GM19463 (cell line): ENCODE data around the gene NFE2L3.
A peak's percentile ranks its signal among the peaks of the same experiment; 100 is the strongest.
"Not testable (repeated sequence)": the region's sequence is repeated elsewhere in the genome, so short reads cannot be mapped to it uniquely, and the experiment has no call there.

ENCODE experiments used
- ATAC-seq: cut with Tn5 transposase; IDR thresholded peaks from one replicate; pipeline ENCODE4 v1.9.1; 2021; ENCODE audit warnings: mild to moderate bottlenecking, moderate library complexity; ENCODE audit not compliant: unreplicated experiment

Gene NFE2L3, protein sequence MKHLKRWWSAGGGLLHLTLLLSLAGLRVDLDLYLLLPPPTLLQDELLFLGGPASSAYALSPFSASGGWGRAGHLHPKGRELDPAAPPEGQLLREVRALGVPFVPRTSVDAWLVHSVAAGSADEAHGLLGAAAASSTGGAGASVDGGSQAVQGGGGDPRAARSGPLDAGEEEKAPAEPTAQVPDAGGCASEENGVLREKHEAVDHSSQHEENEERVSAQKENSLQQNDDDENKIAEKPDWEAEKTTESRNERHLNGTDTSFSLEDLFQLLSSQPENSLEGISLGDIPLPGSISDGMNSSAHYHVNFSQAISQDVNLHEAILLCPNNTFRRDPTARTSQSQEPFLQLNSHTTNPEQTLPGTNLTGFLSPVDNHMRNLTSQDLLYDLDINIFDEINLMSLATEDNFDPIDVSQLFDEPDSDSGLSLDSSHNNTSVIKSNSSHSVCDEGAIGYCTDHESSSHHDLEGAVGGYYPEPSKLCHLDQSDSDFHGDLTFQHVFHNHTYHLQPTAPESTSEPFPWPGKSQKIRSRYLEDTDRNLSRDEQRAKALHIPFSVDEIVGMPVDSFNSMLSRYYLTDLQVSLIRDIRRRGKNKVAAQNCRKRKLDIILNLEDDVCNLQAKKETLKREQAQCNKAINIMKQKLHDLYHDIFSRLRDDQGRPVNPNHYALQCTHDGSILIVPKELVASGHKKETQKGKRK

DNA sequence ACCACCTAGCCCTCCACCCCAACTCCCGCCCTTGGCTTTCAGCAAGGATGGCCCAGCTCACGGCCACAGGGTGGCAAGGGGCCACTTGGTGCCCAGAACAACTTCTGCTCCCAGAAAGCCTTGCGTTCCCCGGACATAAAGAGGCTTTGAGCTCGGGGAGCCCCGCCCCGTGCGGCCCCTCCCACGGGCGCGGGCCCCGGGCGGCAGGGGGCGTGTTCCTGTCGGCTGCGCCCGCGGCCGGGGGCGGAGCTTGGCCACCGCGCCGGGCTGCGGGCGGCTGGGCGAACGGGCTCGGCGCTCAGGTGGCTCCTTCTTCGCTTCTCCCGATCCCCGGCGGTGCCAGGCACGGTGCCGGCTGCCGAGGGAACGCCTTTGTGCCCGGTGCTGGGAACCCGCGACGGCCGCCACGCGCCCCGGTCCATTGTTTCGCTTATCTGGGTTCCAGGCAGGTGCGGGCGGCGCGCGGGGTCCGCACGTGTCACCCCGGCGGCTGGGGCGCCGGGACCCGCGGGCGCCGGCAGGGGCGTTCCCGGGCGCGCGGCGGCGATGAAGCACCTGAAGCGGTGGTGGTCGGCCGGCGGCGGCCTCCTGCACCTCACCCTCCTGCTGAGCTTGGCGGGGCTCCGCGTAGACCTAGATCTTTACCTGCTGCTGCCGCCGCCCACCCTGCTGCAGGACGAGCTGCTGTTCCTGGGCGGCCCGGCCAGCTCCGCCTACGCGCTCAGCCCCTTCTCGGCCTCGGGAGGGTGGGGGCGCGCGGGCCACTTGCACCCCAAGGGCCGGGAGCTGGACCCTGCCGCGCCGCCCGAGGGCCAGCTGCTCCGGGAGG lies at the start of gene NFE2L3:
Gene NFE2L3, plus strand, starts transcription at position 246 of the 829 bp plus-strand sequence. Its CDS starts 301 bp downstream, at position 547.
- peak; percentile 63 for ATAC-seq

DNA sequence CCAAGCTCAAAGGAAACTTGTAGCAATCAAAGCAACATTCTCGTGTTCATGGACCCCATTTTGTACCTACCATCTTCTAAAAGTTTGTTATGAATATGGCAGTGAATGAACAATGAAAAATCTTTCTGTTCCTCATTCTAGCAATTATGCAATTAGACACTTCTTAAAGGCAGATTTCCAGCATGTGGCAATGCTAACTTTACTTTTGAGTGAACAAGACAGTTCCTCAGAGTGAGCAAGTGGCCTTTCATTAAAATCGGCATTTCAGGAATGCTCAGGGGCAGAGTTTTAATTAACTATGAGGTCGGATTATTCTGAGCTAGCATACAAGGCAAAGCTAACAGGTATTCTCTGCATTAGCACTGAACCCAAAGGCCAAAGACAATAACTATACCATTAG lies 48.4 kb upstream of the NFE2L3 start:
- ATAC-seq, result no peak

DNA sequence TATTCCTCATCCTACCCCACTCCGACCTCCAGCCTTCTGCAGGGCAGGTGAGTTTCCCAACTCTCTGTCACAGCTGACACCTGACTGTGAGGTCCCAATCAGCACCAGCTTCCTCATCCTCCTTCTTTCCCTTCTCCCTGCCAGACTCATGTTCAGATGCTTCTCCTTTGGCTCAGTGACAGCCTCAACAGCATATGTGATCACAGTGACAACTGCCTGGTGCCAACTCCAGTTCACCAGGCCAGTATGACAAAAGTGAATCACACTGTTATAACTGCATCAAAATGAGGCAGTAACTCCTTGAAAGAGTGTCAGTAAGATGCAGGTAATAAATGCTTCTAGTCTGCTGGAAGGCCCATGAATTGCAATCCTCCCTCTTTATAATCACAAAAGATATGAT lies 46.8 kb upstream of the NFE2L3 start:
- no peak for ATAC-seq

DNA sequence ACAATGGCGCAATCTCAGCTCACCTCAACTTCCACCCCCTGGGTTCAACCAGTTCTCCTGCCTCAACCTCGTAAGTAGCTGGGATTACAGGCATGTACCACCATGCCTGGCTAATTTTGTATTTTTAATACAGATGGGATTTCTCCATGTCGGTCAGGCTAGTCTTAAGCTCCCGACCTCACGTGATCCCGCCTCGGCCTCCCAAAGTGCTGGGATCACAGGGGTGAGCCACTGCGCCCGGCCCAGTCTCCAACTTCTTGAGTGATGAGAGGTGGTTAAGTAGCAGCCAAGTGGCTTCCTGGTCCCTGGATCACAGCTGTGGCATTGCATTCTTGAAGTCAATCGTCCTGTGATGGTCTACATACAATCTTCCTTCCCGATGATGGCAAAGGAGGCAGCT lies 46.1 kb upstream of the NFE2L3 start:
- no peak for ATAC-seq

DNA sequence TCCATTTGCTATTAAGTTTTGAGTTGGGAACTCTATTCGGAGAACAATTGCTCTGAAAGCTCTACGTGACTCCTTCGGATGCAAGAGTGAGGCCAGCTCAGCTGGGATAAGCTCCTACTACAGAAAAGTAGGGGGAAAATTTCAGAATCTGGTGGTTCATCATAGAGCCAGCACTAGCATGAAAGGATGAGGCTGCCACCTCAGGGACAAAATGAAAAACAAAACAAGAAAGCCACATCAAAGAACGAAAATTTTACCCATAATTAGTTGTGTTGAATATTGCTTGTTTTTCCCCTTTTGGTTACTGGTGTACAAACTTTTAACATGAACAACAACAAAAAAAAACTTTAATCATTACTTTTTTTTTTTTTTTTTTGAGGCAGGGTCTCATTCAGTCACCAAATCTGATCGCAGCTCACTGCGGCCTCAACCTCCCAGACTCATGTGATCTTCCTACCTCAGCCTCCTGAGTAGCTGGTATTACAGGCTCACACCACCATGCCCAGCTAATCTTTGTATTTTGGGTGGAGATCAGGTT lies 39.7 kb upstream of the NFE2L3 start:
- no peak for ATAC-seq

DNA sequence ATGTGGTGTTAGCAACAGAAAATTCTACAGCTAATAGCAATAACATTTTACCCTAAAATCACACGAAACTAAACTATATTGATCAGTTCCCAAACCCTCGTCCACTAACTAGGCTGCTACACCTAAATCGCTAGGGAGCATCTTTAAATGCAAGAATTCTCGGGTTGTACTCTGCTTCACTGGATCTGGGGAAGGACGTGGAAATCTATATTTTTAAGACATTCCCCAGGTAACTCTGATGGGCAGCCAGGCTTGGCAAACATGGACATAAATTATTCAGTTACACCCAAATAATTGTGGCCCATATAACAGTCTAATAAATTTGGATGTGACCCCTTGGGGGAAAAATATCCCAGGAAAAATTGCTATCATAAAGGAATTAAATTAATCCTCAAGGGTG lies 36.3 kb upstream of the NFE2L3 start:
- ATAC-seq, result no peak

DNA sequence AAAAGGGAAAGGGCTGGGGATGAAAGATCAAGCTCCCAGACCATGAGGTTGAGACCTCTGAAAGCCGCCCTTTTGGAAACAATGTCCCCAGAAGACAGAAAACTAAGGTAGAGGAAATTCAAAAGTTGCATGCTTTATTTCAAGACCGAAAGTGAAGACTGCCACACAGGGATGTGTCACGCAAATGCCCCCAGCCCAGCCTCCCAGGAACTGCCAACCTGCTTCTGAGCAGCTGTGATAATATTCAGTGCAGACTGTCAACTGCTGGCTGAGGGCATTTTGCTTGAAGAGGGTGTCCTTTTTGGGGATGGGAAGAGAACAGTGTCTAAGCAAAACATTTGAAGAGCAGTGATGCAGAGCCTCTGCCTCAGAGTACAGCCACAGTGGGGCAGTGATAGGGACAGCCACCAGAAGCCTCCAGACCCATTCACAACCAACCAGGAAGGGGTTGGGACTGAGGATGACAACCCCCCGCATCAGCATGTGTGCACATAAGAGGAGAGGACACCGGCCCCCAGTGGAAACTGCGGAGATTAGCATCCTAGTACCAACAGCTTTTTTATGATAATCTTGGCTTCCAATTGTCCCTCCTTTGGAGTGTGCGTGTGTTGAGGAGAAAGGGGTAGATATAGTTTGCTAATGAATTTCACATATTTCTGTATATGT lies 34.7 kb upstream of the NFE2L3 start:
- ATAC-seq, result no peak

DNA sequence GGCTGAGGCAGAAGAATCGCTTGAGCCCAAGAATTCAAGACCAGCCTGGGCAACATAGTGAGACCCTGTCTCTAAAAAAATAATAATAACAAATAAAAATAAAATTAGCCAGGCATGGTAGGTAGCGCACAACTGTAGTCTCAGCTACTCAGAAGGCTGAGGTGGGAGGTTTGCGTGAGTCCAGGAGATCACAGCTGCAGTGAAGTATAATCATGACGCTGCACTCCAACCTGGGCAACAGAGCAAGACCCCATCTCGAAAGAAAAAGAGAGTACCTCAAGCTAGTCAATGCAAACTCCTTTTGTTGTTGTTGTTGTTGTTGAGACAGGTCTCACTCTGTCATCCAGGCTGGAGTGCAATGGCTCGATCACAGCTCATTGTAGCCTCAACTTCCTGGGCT lies 34.0 kb upstream of the NFE2L3 start:
- ATAC-seq, result no peak

DNA sequence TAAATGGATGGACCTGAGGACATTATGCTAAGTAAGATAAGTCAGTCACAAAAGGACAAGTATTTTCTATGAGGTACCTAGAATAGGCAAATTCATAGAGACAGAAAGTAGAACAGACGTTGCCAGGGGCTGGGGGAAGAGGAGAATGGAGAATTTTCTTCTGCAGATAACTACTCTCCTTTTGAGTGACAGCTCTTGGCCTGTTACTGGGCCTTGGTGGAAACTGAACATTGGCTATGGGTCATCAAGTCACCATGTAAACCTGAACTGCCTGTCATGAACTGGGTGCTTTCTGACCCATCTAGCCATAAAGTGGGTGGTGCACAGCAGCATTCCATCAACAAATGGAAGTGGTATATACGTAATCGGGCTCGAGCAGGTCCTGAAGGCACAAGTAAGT lies 29.3 kb upstream of the NFE2L3 start:
- ATAC-seq, result no peak

DNA sequence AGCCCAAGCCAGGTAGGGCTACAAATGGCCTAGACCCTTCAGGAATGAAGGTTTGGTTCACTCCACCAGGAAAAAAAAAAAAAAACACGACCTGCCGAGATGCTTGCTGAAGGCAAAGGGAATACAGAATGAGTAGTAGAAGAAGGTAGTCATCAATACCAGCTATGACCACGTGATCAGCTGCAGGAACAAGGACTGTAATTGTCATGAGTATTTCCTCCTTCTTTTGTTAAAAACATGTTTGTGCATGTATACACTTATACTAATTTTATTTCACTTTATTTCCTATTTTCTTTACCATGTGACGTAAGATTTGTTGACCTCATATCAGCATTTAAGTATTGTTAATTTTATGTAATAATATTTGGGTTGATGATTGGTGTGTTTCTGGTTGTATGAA lies 27.2 kb upstream of the NFE2L3 start:
- ATAC-seq, result not testable (repeated sequence)

DNA sequence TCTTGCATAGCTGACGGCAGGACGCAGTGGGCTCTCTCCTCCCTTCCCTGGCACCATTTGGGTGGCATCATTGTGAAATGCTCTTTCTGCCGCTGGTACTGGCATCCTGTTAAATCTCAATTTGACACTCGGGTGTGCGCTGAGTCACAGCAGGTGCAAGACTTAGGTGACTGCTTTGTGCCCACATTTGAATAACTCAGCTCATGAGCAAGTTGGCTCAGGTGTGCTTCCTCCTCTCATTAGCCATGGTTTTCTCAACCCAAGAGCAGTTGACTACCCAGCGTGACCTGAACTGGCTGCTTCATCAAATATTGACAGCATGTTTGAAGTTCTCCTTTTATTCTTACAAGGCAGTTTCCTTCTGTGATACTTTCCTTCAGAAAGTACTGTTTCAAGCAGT lies 24.6 kb upstream of the NFE2L3 start:
- ATAC-seq, result no peak

DNA sequence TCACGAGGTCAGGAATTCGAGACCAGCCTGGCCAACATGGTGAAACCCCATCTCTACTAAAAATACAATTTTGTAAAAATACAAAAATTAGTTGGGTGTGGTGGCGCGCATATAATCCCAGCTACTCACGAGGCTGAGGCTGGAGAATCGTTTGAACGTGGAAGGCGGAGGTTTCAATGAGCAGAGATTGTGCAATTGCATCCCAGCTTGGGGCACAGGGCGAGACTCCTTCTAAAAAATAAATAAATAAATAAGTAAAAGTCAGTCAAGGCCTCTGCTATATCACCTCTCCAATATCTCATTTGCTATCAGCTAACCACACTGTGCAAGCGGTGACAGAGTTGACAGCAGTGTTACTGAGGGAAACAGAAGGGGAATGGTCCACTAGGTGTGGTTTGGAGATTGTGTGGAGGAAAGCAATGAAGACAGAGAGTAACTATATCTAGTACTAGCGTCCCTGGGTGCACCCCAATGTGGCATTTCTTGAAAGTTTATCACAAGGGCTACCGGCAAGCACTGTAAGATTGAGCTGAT lies 20.9 kb upstream of the NFE2L3 start:
- no peak for ATAC-seq

DNA sequence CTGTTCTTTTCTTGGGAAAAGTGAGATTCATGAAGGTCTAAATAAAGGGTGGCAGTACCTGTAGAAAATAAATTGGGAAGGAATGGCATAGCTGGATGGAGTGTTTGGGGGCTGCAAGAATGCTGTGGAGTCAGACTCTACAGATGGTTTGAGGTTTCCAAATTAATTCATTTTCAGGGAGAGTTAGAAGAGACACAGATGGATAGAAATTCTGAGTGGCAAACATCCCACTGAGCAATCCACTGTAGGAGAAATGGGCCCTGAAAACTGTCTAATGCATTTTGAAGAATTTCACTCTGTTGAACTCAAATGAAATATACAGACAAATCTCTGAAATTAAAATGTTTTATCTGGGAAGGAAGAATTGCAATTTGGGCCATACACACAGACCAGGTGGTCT lies 16.9 kb upstream of the NFE2L3 start:
- ATAC-seq, result no peak

DNA sequence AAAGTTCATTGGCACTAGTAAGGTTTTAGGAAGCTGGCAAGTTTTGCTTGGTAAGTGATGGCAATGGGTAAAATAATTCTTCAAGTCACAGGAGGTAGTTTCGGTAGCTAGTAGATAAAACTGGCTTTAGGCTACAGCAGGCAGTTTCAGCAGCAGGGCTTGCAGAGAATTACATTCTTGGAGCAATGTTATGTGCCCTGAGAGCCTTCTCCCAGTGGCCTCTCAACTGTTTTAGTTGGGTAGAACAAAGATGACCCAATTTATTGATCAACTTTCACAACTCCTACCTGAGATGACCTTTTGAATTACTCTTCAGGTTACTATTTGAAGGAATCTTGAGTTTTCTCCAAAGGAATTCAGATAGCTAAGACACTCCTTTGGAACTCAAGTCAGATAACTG lies 16.4 kb upstream of the NFE2L3 start:
- ATAC-seq, result no peak

DNA sequence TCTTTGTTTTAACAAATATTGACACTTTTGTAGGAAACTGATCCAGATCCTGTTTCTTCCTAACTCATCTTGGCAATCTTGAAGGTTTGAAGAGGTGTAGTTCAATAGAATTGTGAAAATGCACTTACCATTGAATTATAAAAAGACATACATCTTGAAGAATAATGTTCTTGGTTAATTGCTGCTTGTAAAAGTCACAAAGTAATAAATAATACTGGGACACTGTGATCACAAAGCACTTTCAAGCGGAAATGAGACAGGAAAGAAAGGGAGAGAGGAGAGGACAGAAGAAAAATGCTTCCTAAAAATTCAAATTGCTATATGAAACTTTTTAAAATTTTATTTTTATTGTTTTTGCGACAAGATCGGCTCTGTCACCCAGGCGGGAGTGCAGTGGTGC lies 15.2 kb upstream of the NFE2L3 start:
- ATAC-seq, result no peak

DNA sequence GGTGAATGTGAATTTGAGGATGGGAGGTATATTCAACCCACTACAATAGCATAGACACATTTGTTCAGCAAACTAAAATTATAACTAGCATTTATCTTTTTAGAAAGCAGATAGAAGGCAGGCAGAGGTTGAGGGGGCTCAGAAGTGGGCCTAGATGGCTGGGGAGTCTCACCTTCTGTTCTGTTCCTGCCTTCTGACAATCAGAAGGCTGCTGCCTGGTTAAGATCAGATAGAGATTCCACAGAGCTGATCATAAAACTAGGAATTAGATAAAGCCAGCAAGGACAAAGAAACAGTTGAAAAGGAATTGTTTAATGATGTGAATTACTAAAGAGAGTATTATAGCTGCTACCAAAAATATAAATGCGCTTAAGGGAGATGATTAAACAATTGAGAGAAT lies 11.6 kb upstream of the NFE2L3 start:
- ATAC-seq, result no peak

DNA sequence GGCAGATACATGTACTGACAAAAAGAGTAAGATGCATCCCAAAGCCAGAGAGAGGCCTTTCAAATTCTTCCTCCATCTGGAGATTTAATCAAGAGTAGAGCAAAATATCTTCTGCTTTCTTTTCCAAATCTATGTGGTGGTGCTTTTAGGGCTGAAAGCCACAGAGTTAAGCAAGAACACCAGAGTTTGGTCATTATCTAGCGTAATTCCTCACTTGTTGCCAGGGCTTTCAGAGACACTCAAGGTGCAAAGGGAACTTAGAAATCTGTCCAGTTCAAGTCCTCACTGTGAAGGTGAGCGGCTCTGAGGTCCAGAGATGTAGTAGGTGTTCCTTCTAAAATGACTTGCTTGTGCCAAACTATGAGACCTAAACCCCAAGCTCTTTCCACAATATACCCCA lies 10.9 kb upstream of the NFE2L3 start:
- no peak for ATAC-seq

DNA sequence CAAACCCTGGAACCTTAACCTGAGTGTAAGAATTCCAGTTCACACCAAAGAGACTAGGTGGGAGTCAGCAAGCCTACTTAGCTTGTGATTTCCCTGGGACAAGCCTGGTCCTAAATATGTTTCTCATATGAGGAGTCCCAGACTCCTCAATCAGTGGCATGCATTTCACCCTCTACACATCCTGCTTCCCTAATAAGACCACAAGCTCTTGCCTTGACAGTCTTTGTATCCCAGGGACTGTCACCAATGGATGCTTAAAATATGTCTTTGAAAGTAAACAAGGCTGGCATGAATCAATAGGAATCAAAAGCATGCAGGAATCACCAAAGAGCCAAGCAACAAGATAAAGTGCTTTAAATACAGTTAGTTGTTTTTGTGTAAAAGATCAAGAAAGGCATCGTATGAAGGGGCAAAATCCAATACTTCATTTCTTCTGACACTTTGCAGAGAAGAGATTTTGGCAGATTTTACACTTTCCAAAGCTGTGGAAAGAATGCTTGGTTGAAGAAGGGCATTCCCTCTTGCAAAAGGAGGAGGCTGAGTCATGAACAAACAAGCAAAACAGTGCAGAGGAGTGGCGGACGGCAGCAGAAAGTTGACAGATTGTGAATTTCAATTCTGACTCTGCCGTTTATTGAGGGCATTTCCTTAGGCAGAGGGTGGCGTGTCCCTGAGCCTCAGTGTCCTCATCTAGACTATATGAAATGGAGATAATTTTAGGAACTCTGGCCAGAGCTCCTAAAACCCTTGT lies 8.5 kb upstream of the NFE2L3 start:
- no peak for ATAC-seq

DNA sequence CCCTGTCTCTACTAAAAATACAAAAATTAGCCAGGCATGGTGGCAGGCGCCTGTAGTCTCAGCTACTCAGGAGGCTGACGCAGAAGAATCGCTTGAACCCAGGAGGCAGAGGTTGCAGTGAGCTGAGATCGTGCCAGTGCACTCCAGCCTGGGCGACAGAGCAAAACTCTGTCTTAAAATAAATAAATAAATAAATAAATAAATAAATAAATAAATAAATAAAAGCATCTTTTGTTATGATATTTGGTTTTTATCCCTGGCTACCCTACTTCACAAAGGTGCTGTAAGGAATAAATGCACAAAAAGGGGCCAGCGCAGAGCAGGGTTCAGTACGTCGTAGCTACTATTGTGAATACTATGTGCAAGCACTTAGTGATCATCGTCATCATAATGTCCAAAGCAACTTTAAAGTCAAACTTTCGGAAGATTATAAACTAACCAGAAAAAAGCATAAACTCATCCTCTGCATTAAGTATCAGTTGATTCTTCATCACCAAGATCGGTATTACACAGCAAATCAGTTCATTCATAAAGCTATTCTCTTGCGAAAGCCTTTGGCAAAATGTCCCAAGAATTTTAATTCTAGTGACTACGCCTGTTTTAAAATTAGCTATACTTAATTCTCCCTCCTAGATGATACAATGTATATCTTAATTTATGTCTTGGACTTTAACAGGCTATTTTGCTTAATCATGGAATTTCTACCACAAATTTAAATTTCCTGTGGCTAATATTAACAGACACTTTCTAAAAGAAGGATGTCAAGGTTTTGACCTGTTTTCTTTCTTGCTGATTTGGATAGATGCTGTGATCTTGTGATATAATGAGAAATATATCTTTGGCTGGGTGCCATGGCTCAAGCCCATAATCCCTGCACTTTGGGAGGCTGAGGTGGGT lies 7.6 kb upstream of the NFE2L3 start:
- ATAC-seq, result no peak
